OCI-LY1 (cell line): ENCODE data around the gene HOTAIR.

ENCODE experiments used
- H2AFZ ChIP-seq: fragments of 200-600 bp; sonication (generic), shearing (Covaris generic); 2 replicates; pipeline ENCODE4 v1.6.0; 2014; ENCODE audit warnings: antibody characterized with exemption, mild to moderate bottlenecking, low read length
- H3F3A ChIP-seq: fragments of 200-600 bp; sonication (generic), shearing (Covaris generic); 2 replicates; pipeline ENCODE4 v1.6.0; 2014; ENCODE audit warnings: mild to moderate bottlenecking, antibody characterized with exemption, low read length, moderate library complexity; ENCODE audit not compliant: insufficient read depth
- H3K27ac ChIP-seq: fragments of 200-600 bp; sonication (generic); 2 replicates; pipeline ENCODE4 v1.5.1; 2014; ENCODE audit warnings: low read length, mixed run types, mild to moderate bottlenecking, low read depth; ENCODE audit not compliant: poor library complexity, severe bottlenecking
- H3K27me3 ChIP-seq: fragments of 200-600 bp; sonication (generic); 2 replicates; pipeline ENCODE4 v1.6.0; 2014; ENCODE audit warnings: antibody characterized with exemption, mild to moderate bottlenecking, low read length, moderate library complexity; ENCODE audit not compliant: insufficient read depth
- H3K36me3 ChIP-seq: fragments of 200-600 bp; sonication (generic); 2 replicates; pipeline ENCODE4 v1.6.1; 2014; ENCODE audit warnings: mild to moderate bottlenecking, antibody characterized with exemption, low read length, moderate library complexity, mixed read lengths; ENCODE audit not compliant: insufficient read depth
- H3K4me1 ChIP-seq: fragments of 200-600 bp; sonication (generic); 2 replicates; pipeline ENCODE4 v1.5.1; 2014; ENCODE audit warnings: mild to moderate bottlenecking, low read length, moderate library complexity; ENCODE audit not compliant: insufficient read depth, severe bottlenecking
- H3K4me2 ChIP-seq: fragments of 200-600 bp; sonication (generic), shearing (Covaris generic); 2 replicates; pipeline ENCODE4 v1.6.1; 2014; ENCODE audit warnings: low read length
- H3K4me3 ChIP-seq: fragments of 200-600 bp; sonication (generic); 2 replicates; pipeline ENCODE4 v1.5.1; 2014; ENCODE audit warnings: low read length, low read depth, mild to moderate bottlenecking, mixed read lengths; ENCODE audit not compliant: poor library complexity, severe bottlenecking
- H3K79me2 ChIP-seq: fragments of 200-600 bp; shearing (Covaris generic); 2 replicates; pipeline ENCODE4 v1.6.1; 2016; ENCODE audit warnings: mixed run types, low read length, mixed read lengths; ENCODE audit not compliant: insufficient read depth
- H3K9ac ChIP-seq: fragments of 200-600 bp; sonication (generic), shearing (Covaris generic); 2 replicates; pipeline ENCODE4 v1.6.1; 2014; ENCODE audit warnings: mild to moderate bottlenecking, low read length, mixed read lengths
- H3K9me2 ChIP-seq: fragments of 200-600 bp; sonication (generic), shearing (Covaris generic); 2 replicates; pipeline ENCODE4 v1.6.1; 2014; ENCODE audit warnings: low read depth, mild to moderate bottlenecking, low read length, mixed read lengths
- H3K9me3 ChIP-seq: fragments of 200-600 bp; shearing (Covaris generic); 2 replicates; pipeline ENCODE4 v1.6.1; 2014; ENCODE audit warnings: low read length, mixed read lengths
- H4K20me1 ChIP-seq: fragments of 200-600 bp; sonication (generic), shearing (Covaris generic); 2 replicates; pipeline ENCODE4 v1.6.0; 2016; ENCODE audit warnings: mild to moderate bottlenecking, low read length; ENCODE audit not compliant: insufficient read depth
- EZH2 ChIP-seq: fragments of 200-600 bp; sonication (generic), shearing (Covaris generic); IDR thresholded peaks from 2 replicates; pipeline ENCODE4 v1.8.0; 2017; ENCODE audit warnings: borderline replicate concordance, mixed run types, mild to moderate bottlenecking, antibody characterized with exemption, low read length, moderate library complexity, mixed read lengths
- TF ChIP-seq, protein P1 (sequence below): fragments of 200-600 bp; sonication (generic), shearing (Covaris generic); IDR thresholded peaks from 2 replicates; pipeline ENCODE4 v1.5.1; 2017; ENCODE audit warnings: mild to moderate bottlenecking, antibody characterized with exemption, low read length, moderate library complexity, mixed read lengths

Gene HOTAIR

DNA sequence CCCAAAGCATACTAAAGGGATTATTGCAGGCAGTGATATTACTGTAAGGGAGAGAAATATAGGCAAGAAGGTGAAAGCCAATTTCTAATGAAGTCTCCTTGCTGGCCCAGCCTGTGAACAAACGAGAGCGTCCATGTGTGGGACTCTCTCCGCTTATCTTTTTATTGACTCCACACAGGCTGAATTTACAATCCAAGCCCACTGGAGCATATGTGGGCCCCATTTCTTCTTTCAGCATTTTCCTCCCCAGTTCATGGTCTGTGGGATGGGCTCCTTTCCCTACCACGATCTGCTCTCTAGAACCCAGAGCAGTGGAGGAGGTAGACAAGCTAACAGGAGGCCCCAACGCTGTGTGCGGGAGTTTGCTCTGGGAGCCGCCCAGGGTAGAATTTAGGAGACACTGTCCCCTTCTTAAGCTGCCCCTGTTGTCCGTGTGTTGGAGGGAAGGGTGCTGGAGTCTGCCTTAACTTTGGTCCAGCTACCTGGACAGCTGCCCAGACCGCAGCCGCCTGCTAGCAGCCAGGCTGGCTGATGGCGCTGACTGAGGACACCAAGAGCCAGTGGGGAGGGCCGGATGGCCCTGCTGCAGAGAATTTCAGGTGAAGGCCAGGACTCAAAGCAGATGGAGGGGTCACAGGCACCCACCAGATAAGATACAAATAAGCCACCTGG lies 5.0 kb downstream of the HOTAIR start:
- Histone ChIP-seq H3K4me2 (no peak overlapping the region), H3K4me1 (no peaks in the 10 kb centered on the region), H4K20me1 (no peaks in the 10 kb centered on the region)

DNA sequence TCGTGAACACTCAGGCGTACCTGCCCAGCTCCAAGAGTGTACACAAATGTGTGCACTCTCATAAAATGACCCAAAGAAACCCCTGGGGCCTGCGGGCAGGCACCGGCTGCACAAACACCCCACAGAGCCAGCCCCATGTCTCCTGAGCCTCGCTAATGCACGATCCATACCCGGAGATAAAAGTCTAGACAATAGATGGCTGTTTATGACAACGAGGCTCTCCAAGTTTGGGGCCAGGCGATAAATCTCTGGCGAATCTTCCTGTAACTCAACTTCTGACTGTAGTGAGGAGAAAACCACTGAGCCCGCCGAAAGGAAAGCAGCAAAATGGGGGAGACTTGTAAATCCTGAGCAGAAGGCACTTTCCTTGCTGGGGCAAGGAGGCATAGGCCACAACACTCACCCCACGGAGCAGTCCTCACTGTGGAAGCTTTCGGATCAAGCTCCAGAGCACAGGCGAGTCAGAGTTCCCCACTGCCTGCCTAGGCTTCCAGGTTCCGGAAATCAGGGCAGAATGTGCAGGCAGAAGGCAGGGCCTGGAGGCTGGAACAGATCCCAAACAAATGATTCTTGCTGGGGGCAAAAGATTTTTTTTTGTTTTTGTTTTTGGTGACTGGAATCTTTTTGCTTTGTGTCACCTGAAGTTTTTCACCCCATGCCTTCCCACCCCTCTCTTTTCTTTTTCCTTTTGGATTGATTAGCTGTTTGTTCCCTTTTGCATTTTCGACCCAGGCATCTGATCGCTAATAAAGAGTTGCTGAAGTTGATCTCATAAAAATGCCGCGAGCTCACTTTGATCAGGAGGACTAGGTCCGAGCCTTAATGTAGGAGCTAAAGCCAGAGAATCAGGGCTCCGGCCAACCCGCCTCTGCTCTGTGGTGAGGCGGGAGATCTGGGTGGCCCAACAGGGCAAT lies 6.3 kb downstream of the HOTAIR start:
- no peak overlapping the region for H2AFZ ChIP-seq
- no peaks in the 10 kb centered on the region for H3K9me3 ChIP-seq
- no peak overlapping the region for H3K27ac ChIP-seq
- no peaks in the 10 kb centered on the region for H3K79me2 ChIP-seq
- no peak overlapping the region for H3K9ac ChIP-seq
- no peak overlapping the region for H3K4me3 ChIP-seq
- H3K9me2 ChIP-seq = no peaks in the 10 kb centered on the region
- H3K36me3 ChIP-seq = no peaks in the 10 kb centered on the region
- peaks cover 7% of the 10 kb centered on the region; the same call in 1 of the 2 replicates for H3K27me3 ChIP-seq
- no peak overlapping the region for H3K4me2 ChIP-seq
- H3F3A ChIP-seq = no peaks in the 10 kb centered on the region
- H4K20me1 ChIP-seq = no peaks in the 10 kb centered on the region
- no peaks in the 10 kb centered on the region for H3K4me1 ChIP-seq
- no peak for TF ChIP-seq EZH2
- TF ChIP-seq, protein P1, sequence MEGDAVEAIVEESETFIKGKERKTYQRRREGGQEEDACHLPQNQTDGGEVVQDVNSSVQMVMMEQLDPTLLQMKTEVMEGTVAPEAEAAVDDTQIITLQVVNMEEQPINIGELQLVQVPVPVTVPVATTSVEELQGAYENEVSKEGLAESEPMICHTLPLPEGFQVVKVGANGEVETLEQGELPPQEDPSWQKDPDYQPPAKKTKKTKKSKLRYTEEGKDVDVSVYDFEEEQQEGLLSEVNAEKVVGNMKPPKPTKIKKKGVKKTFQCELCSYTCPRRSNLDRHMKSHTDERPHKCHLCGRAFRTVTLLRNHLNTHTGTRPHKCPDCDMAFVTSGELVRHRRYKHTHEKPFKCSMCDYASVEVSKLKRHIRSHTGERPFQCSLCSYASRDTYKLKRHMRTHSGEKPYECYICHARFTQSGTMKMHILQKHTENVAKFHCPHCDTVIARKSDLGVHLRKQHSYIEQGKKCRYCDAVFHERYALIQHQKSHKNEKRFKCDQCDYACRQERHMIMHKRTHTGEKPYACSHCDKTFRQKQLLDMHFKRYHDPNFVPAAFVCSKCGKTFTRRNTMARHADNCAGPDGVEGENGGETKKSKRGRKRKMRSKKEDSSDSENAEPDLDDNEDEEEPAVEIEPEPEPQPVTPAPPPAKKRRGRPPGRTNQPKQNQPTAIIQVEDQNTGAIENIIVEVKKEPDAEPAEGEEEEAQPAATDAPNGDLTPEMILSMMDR = no peak

More for the DNA sequence above, 5.0 kb downstream of the HOTAIR start:
- H3K79me2 ChIP-seq = no peaks in the 10 kb centered on the region
- H3F3A ChIP-seq = no peaks in the 10 kb centered on the region
- no peaks in the 10 kb centered on the region for H3K36me3 ChIP-seq
- H2AFZ ChIP-seq = no peak overlapping the region
- no peak overlapping the region for H3K27ac ChIP-seq
- H3K9ac ChIP-seq = no peak overlapping the region
- H3K27me3 ChIP-seq = peaks cover 7% of the 10 kb centered on the region; the same call in 1 of the 2 replicates
- H3K9me2 ChIP-seq = no peaks in the 10 kb centered on the region
- H3K4me3 ChIP-seq = no peak overlapping the region
- H3K9me3 ChIP-seq = no peaks in the 10 kb centered on the region
- TF ChIP-seq, protein P1 = no peak
- TF ChIP-seq EZH2 = no peak

DNA sequence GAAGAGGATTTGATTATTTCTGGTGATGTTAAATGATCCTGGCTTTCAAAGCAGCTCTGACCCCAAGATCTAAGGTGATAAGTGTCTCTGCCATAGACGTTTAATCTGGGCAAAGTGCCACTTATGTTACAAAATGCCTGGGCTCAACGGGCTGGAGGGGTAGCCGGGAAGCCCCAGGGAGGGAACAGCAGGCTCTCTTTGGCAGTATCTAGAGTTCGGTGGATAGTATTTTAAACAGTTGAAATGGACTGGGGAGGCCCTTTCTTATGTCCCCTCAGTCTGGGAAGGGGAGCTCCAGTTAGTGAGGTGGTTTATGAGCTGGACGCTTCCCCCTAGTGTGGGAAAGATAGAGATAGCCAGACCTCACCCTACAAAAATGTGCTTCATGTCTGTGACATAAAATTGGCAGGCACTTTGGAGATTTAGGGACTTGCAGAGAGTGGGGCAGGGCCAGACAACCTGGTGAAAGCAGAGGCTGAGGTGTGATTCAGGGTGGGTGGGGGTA lies 7.3 kb downstream of the HOTAIR start:
- no peak for TF ChIP-seq EZH2
- TF ChIP-seq, protein P1 = no peak
- Histone ChIP-seq H3F3A (no peaks in the 10 kb centered on the region), H3K4me3 (no peak overlapping the region), H2AFZ (no peak overlapping the region), H3K4me1 (no peaks in the 10 kb centered on the region), H3K9me3 (no peaks in the 10 kb centered on the region), H3K9ac (no peak overlapping the region), H3K79me2 (no peaks in the 10 kb centered on the region), H4K20me1 (no peaks in the 10 kb centered on the region), H3K4me2 (no peak overlapping the region), H3K36me3 (no peaks in the 10 kb centered on the region), H3K9me2 (no peaks in the 10 kb centered on the region), H3K27me3 (peaks cover 7% of the 10 kb centered on the region; the same call in 1 of the 2 replicates), H3K27ac (no peak overlapping the region)
